ENCODE measurements around the gene MED29. TPM values are rescaled to one million over a fixed set of nuclear protein-coding genes. Genes with fewer than 3 reads are reported as not detected.

Gene MED29
- total RNA-seq, 1 donor from 2014 or later = 32.4 TPM

- Mint-ChIP-seq H3K4me1 (ENCODE audit: unreplicated experiment) (peaks cover 26% of the 10 kb centered on the region), H3K9me3 (ENCODE audit: unreplicated experiment) (no peaks in the 10 kb centered on the region), H3K36me3 (ENCODE audit: low read depth, unreplicated experiment) (peaks cover 15% of the 10 kb centered on the region), H3K27me3 (ENCODE audit: unreplicated experiment) (peaks cover 32% of the 10 kb centered on the region), H3K4me3 (ENCODE audit: unreplicated experiment) (peak overlapping the region; percentile 84), H3K27ac (ENCODE audit: unreplicated experiment) (peak overlapping the region; percentile 48)
- no peak for TF ChIP-seq CTCF (IDR thresholded peaks at IDR 0.05; ENCODE audit: unreplicated experiment)
- no peak for DNase-seq (ENCODE audit: low spot score)
Observed at GRCh38 chr19:39408392-39409207, 17.4 kb downstream of the MED29 start.

- H3K36me3 Mint-ChIP-seq (ENCODE audit: low read depth, unreplicated experiment) = peaks cover 19% of the 10 kb centered on the region
- H3K4me1 Mint-ChIP-seq (ENCODE audit: unreplicated experiment) = peaks cover 31% of the 10 kb centered on the region
- H3K4me3 Mint-ChIP-seq (ENCODE audit: unreplicated experiment) = peak overlapping the region; percentile 86
- TF ChIP-seq CTCF (IDR thresholded peaks at IDR 0.05; ENCODE audit: unreplicated experiment) = no peak
- DNase-seq (ENCODE audit: low spot score) = peak; percentile 62
- peaks cover 34% of the 10 kb centered on the region for H3K27me3 Mint-ChIP-seq (ENCODE audit: unreplicated experiment)
- peak overlapping the region; percentile 77 for H3K27ac Mint-ChIP-seq (ENCODE audit: unreplicated experiment)
- no peaks in the 10 kb centered on the region for H3K9me3 Mint-ChIP-seq (ENCODE audit: unreplicated experiment)
Observed at GRCh38 chr19:39409208-39410016, 18.2 kb downstream of the MED29 start.

GRCh38 chr19:39410017-39410830 lies 19.0 kb downstream of the MED29 start:
- H3K9me3 Mint-ChIP-seq (ENCODE audit: unreplicated experiment) = no peaks in the 10 kb centered on the region
- peak overlapping the region; percentile 90 for H3K4me3 Mint-ChIP-seq (ENCODE audit: unreplicated experiment)
- no peak for TF ChIP-seq CTCF (IDR thresholded peaks at IDR 0.05; ENCODE audit: unreplicated experiment)
- peak; percentile 51 for DNase-seq (ENCODE audit: low spot score)
- H3K27me3 Mint-ChIP-seq (ENCODE audit: unreplicated experiment) = peaks cover 37% of the 10 kb centered on the region
- H3K4me1 Mint-ChIP-seq (ENCODE audit: unreplicated experiment) = peaks cover 37% of the 10 kb centered on the region
- H3K36me3 Mint-ChIP-seq (ENCODE audit: low read depth, unreplicated experiment) = peaks cover 22% of the 10 kb centered on the region
- H3K27ac Mint-ChIP-seq (ENCODE audit: unreplicated experiment) = peak overlapping the region; percentile 89

- no peak for TF ChIP-seq CTCF (IDR thresholded peaks at IDR 0.05; ENCODE audit: unreplicated experiment)
- peaks cover 22% of the 10 kb centered on the region for H3K36me3 Mint-ChIP-seq (ENCODE audit: low read depth, unreplicated experiment)
- H3K4me3 Mint-ChIP-seq (ENCODE audit: unreplicated experiment) = peak overlapping the region; percentile 90
- no peaks in the 10 kb centered on the region for H3K9me3 Mint-ChIP-seq (ENCODE audit: unreplicated experiment)
- H3K4me1 Mint-ChIP-seq (ENCODE audit: unreplicated experiment) = peaks cover 39% of the 10 kb centered on the region
- peaks cover 37% of the 10 kb centered on the region for H3K27me3 Mint-ChIP-seq (ENCODE audit: unreplicated experiment)
- DNase-seq (ENCODE audit: low spot score) = no peak
- peak overlapping the region; percentile 89 for H3K27ac Mint-ChIP-seq (ENCODE audit: unreplicated experiment)
Observed at GRCh38 chr19:39410831-39411080, 19.6 kb downstream of the MED29 start.

Measured in endothelial cell (in vitro differentiated cells).